HL-60 (cell line): ENCODE measurements around the gene DNASE2B.

Experiments used
- DNase-seq, 2 experiments: peaks; one replicate each; pipeline ENCODE4 v3.0.0-alpha.2; 2010 to 2020; ENCODE audit warnings: low read depth in 1 of 2, low spot score in 1 of 2
- H3K27ac ChIP-seq: fragments of 250-450 bp; sonication (Bioruptor Pico); replicated peaks from 2 replicates; pipeline ENCODE4 v1.5.1; 2020; ENCODE audit warnings: mild to moderate bottlenecking, moderate library complexity
- H3K27me3 ChIP-seq: fragments of 250-450 bp; sonication (Bioruptor Pico); 2 replicates; pipeline ENCODE4 v1.5.1; 2021; ENCODE audit warnings: mild to moderate bottlenecking, moderate library complexity; ENCODE audit not compliant: insufficient read depth, poor library complexity, severe bottlenecking
- H3K4me3 ChIP-seq: replicated peaks from 2 replicates; pipeline ENCODE4 v1.5.1; 2011; ENCODE audit warnings: mild to moderate bottlenecking, control low read depth, low read length; ENCODE audit not compliant: insufficient read depth
- GABPA ChIP-seq: IDR thresholded peaks from 2 replicates; pipeline ENCODE4 v1.6.1; 2012; ENCODE audit warnings: low read depth
- POLR2AphosphoS5 ChIP-seq: IDR thresholded peaks from 2 replicates; pipeline ENCODE4 v1.6.1; 2012; ENCODE audit warnings: low read depth
- SPI1 ChIP-seq: IDR thresholded peaks from 2 replicates; pipeline ENCODE4 v1.6.1; 2012; ENCODE audit warnings: low read depth, mild to moderate bottlenecking, borderline replicate concordance
- TF ChIP-seq, protein P1 (sequence below): IDR thresholded peaks from one replicate; pipeline ENCODE4 v1.5.1; 2011; ENCODE audit warnings: low read length, control low read depth, inconsistent platforms; ENCODE audit not compliant: insufficient read depth
- TF ChIP-seq, protein P2 (sequence below): IDR thresholded peaks from 2 replicates; pipeline ENCODE4 v1.6.1; 2012; ENCODE audit warnings: low read depth; ENCODE audit not compliant: insufficient replicate concordance

The DNASE2B gene

DNA sequence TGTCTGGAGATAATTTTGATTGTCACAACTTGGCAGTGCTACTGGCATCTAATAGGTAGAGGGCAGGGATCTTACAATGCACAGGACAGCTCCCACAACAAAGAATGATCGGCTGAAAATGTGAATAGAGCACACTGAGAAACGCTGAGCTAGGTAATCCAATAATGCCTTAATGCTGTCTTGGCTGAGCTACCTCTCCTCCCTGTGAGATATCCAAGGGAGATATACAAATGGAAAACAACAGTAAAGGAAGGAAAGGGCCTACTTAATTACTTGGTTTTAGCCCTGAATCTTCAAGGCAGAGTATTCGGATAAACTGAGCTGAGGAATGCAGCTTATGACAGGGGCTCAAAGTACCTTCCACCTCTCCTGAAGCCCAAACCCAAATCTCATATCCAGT is 2.9 kb downstream of the DNASE2B start:
- H3K4me3 ChIP-seq: no peak overlapping the region
- TF ChIP-seq, protein P1, sequence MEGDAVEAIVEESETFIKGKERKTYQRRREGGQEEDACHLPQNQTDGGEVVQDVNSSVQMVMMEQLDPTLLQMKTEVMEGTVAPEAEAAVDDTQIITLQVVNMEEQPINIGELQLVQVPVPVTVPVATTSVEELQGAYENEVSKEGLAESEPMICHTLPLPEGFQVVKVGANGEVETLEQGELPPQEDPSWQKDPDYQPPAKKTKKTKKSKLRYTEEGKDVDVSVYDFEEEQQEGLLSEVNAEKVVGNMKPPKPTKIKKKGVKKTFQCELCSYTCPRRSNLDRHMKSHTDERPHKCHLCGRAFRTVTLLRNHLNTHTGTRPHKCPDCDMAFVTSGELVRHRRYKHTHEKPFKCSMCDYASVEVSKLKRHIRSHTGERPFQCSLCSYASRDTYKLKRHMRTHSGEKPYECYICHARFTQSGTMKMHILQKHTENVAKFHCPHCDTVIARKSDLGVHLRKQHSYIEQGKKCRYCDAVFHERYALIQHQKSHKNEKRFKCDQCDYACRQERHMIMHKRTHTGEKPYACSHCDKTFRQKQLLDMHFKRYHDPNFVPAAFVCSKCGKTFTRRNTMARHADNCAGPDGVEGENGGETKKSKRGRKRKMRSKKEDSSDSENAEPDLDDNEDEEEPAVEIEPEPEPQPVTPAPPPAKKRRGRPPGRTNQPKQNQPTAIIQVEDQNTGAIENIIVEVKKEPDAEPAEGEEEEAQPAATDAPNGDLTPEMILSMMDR: no peak
- TF ChIP-seq, protein P2, sequence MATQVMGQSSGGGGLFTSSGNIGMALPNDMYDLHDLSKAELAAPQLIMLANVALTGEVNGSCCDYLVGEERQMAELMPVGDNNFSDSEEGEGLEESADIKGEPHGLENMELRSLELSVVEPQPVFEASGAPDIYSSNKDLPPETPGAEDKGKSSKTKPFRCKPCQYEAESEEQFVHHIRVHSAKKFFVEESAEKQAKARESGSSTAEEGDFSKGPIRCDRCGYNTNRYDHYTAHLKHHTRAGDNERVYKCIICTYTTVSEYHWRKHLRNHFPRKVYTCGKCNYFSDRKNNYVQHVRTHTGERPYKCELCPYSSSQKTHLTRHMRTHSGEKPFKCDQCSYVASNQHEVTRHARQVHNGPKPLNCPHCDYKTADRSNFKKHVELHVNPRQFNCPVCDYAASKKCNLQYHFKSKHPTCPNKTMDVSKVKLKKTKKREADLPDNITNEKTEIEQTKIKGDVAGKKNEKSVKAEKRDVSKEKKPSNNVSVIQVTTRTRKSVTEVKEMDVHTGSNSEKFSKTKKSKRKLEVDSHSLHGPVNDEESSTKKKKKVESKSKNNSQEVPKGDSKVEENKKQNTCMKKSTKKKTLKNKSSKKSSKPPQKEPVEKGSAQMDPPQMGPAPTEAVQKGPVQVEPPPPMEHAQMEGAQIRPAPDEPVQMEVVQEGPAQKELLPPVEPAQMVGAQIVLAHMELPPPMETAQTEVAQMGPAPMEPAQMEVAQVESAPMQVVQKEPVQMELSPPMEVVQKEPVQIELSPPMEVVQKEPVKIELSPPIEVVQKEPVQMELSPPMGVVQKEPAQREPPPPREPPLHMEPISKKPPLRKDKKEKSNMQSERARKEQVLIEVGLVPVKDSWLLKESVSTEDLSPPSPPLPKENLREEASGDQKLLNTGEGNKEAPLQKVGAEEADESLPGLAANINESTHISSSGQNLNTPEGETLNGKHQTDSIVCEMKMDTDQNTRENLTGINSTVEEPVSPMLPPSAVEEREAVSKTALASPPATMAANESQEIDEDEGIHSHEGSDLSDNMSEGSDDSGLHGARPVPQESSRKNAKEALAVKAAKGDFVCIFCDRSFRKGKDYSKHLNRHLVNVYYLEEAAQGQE: no peak
- no peak for TF ChIP-seq GABPA
- TF ChIP-seq POLR2AphosphoS5: no peak
- TF ChIP-seq SPI1: no peak
- DNase-seq: no peak
- H3K27me3 ChIP-seq: no peaks in the 10 kb centered on the region
- no peak overlapping the region for H3K27ac ChIP-seq

DNA sequence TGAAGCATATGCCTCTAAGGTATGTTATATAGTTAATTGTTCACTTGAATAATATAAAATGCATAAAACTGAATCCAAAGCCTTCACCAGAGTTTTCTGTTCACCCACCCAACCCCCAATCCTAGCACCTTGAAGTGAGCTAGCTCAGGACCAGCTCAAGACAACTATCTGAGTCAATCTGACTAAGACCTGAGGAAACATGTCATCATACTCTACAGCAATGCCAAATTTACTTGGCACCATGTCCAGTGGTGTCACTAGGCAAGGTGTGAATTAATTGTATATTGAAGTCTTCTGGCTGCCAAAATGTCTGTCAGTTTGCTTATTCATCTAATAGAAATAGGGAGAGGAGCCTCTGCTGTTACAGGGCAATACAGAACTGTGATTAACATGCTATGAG is 3.8 kb downstream of the DNASE2B start:
- H3K27ac ChIP-seq: no peak overlapping the region
- H3K4me3 ChIP-seq: no peak overlapping the region
- TF ChIP-seq POLR2AphosphoS5: no peak
- TF ChIP-seq, protein P2: no peak
- TF ChIP-seq GABPA: no peak
- TF ChIP-seq SPI1: no peak
- TF ChIP-seq, protein P1: no peak
- no peaks in the 10 kb centered on the region for H3K27me3 ChIP-seq
- DNase-seq: no peak

DNA sequence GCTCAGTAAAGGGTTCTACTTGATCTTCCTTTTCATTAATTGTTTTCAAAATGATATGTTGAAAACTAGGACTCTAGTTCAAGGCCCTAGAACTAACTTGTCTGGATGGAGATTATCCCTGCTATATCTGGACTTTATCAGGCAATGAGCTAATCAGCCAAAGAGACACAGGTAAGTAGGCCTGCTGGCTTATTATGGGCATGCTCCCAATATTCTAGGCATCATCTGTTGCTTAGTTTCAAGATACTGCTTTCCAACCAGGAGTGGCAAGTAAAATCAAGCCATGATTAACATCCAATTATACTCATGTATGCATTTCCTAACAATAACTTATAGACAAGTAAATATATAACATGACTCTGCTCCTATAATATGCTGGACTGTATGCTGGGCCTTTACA is 4.2 kb downstream of the DNASE2B start:
- H3K27ac ChIP-seq: no peak overlapping the region
- no peak for DNase-seq
- H3K27me3 ChIP-seq: no peaks in the 10 kb centered on the region
- TF ChIP-seq, protein P1: no peak
- TF ChIP-seq POLR2AphosphoS5 (no peak), SPI1 (no peak), GABPA (no peak)
- TF ChIP-seq, protein P2: no peak
- H3K4me3 ChIP-seq: no peak overlapping the region
